ENCODE data around the gene CTSF.
A peak's percentile ranks its signal among the peaks of the same experiment; 100 is the strongest.
"Not testable (repeated sequence)": the region's sequence is repeated elsewhere in the genome, so short reads cannot be mapped to it uniquely, and the experiment has no call there.

Gene CTSF

GRCh38 chr11:66607126-66607834 lies 38.9 kb upstream of the CTSF start:
- DNase-seq (ENCODE audit: low read depth, low spot score) = no peak
- Histone ChIP-seq H3K27ac (no peak overlapping the region), H3K9me3 (ENCODE audit: low read depth, low read length) (no peaks in the 10 kb centered on the region), H3K9ac (ENCODE audit: insufficient read length) (no peak overlapping the region), H3K36me3 (ENCODE audit: insufficient read depth, low read length) (peaks cover 15% of the 10 kb centered on the region; the same call in 1 of the 2 replicates), H3K4me3 (no peak overlapping the region)
- no peak for TF ChIP-seq POLR2AphosphoS5 (IDR thresholded peaks at IDR 0.05; ENCODE audit: borderline replicate concordance, low read depth, low read length)
- no peak for TF ChIP-seq EZH2 (IDR thresholded peaks at IDR 0.05)
- no peak for TF ChIP-seq FOXP2 (optimal IDR thresholded peaks at IDR 0.05; ENCODE audit: control extremely low read depth, extremely low read length, insufficient read depth)

- not testable (repeated sequence) for H3K9me3 ChIP-seq (ENCODE audit: low read depth, low read length); H3K4me3 ChIP-seq; H3K27ac ChIP-seq; H3K9ac ChIP-seq (ENCODE audit: insufficient read length); DNase-seq (ENCODE audit: low read depth, low spot score)
- H3K36me3 ChIP-seq (ENCODE audit: insufficient read depth, low read length) = peaks cover 15% of the 10 kb centered on the region; the same call in 1 of the 2 replicates
Observed at GRCh38 chr11:66606608-66607007, 38.2 kb upstream of the CTSF start.

- H3K36me3 ChIP-seq (ENCODE audit: insufficient read depth, low read length) = peaks cover 23% of the 10 kb centered on the region; the same call in 1 of the 2 replicates
- H3K4me3 ChIP-seq = no peak overlapping the region
- no peak overlapping the region for H3K9ac ChIP-seq (ENCODE audit: insufficient read length)
- no peaks in the 10 kb centered on the region for H3K9me3 ChIP-seq (ENCODE audit: low read depth, low read length)
- no peak for DNase-seq (ENCODE audit: low read depth, low spot score)
- no peak overlapping the region for H3K27ac ChIP-seq
- TF ChIP-seq POLR2AphosphoS5 (IDR thresholded peaks at IDR 0.05; ENCODE audit: borderline replicate concordance, low read depth, low read length) (no peak), FOXP2 (optimal IDR thresholded peaks at IDR 0.05; ENCODE audit: control extremely low read depth, extremely low read length, insufficient read depth) (no peak), EZH2 (IDR thresholded peaks at IDR 0.05) (no peak)
Observed at GRCh38 chr11:66604155-66604554, 35.7 kb upstream of the CTSF start.

GRCh38 chr11:66603072-66603471 lies 34.7 kb upstream of the CTSF start:
- TF ChIP-seq EZH2 (IDR thresholded peaks at IDR 0.05) = no peak
- no peak for TF ChIP-seq POLR2AphosphoS5 (IDR thresholded peaks at IDR 0.05; ENCODE audit: borderline replicate concordance, low read depth, low read length)
- no peak for TF ChIP-seq FOXP2 (optimal IDR thresholded peaks at IDR 0.05; ENCODE audit: control extremely low read depth, extremely low read length, insufficient read depth)
- Histone ChIP-seq H3K27ac (no peak overlapping the region), H3K9ac (ENCODE audit: insufficient read length) (no peak overlapping the region), H3K4me3 (no peak overlapping the region), H3K36me3 (ENCODE audit: insufficient read depth, low read length) (peaks cover 23% of the 10 kb centered on the region; the same call in 1 of the 2 replicates), H3K9me3 (ENCODE audit: low read depth, low read length) (no peaks in the 10 kb centered on the region)
- DNase-seq (ENCODE audit: low read depth, low spot score) = no peak

GRCh38 chr11:66600631-66601233 lies 32.3 kb upstream of the CTSF start:
- H3K9me3 ChIP-seq (ENCODE audit: low read depth, low read length) = no peaks in the 10 kb centered on the region
- TF ChIP-seq POLR2AphosphoS5 (IDR thresholded peaks at IDR 0.05; ENCODE audit: borderline replicate concordance, low read depth, low read length) (no peak), EZH2 (IDR thresholded peaks at IDR 0.05) (no peak), FOXP2 (optimal IDR thresholded peaks at IDR 0.05; ENCODE audit: control extremely low read depth, extremely low read length, insufficient read depth) (no peak)
- H3K36me3 ChIP-seq (ENCODE audit: insufficient read depth, low read length) = peaks cover 22% of the 10 kb centered on the region; the same call in 1 of the 2 replicates
- no peak overlapping the region for H3K9ac ChIP-seq (ENCODE audit: insufficient read length)
- DNase-seq (ENCODE audit: low read depth, low spot score) = no peak
- H3K4me3 ChIP-seq = no peak overlapping the region
- 0 out of 2 replicates have a peak overlapping the region, but pooled peaks have one; percentile 19 for H3K27ac ChIP-seq

- H3K9ac ChIP-seq (ENCODE audit: insufficient read length) = no peak overlapping the region
- no peak for DNase-seq (ENCODE audit: low read depth, low spot score)
- TF ChIP-seq FOXP2 (optimal IDR thresholded peaks at IDR 0.05; ENCODE audit: control extremely low read depth, extremely low read length, insufficient read depth) = no peak
- no peak for TF ChIP-seq POLR2AphosphoS5 (IDR thresholded peaks at IDR 0.05; ENCODE audit: borderline replicate concordance, low read depth, low read length)
- TF ChIP-seq EZH2 (IDR thresholded peaks at IDR 0.05) = no peak
- H3K4me3 ChIP-seq = no peak overlapping the region
- H3K9me3 ChIP-seq (ENCODE audit: low read depth, low read length) = no peaks in the 10 kb centered on the region
- H3K27ac ChIP-seq = 0 out of 2 replicates have a peak overlapping the region, but pooled peaks have one; percentile 19
- H3K36me3 ChIP-seq (ENCODE audit: insufficient read depth, low read length) = peaks cover 17% of the 10 kb centered on the region; the same call in 1 of the 2 replicates
Observed at GRCh38 chr11:66600219-66600618, 31.8 kb upstream of the CTSF start.

GRCh38 chr11:66598993-66599392 lies 30.6 kb upstream of the CTSF start:
- TF ChIP-seq EZH2 (IDR thresholded peaks at IDR 0.05) (no peak), POLR2AphosphoS5 (IDR thresholded peaks at IDR 0.05; ENCODE audit: borderline replicate concordance, low read depth, low read length) (no peak), FOXP2 (optimal IDR thresholded peaks at IDR 0.05; ENCODE audit: control extremely low read depth, extremely low read length, insufficient read depth) (no peak)
- Histone ChIP-seq H3K9ac (ENCODE audit: insufficient read length) (no peak overlapping the region), H3K4me3 (no peak overlapping the region), H3K27ac (no peak overlapping the region), H3K36me3 (ENCODE audit: insufficient read depth, low read length) (peaks cover 8% of the 10 kb centered on the region; the same call in 1 of the 2 replicates), H3K9me3 (ENCODE audit: low read depth, low read length) (no peaks in the 10 kb centered on the region)
- no peak for DNase-seq (ENCODE audit: low read depth, low spot score)

GRCh38 chr11:66595245-66595904 lies 27.0 kb upstream of the CTSF start:
- TF ChIP-seq POLR2AphosphoS5 (IDR thresholded peaks at IDR 0.05; ENCODE audit: borderline replicate concordance, low read depth, low read length) (no peak), FOXP2 (optimal IDR thresholded peaks at IDR 0.05; ENCODE audit: control extremely low read depth, extremely low read length, insufficient read depth) (no peak), EZH2 (IDR thresholded peaks at IDR 0.05) (no peak)
- Histone ChIP-seq H3K36me3 (ENCODE audit: insufficient read depth, low read length) (peaks cover 5% of the 10 kb centered on the region; the same call in 1 of the 2 replicates), H3K27ac (peak overlapping the region; percentile 54; the same call in 1 of the 2 replicates), H3K4me3 (peak overlapping the region; percentile 9; the same call in 1 of the 2 replicates), H3K9me3 (ENCODE audit: low read depth, low read length) (no peaks in the 10 kb centered on the region), H3K9ac (ENCODE audit: insufficient read length) (peak overlapping the region; percentile 32)
- DNase-seq (ENCODE audit: low read depth, low spot score) = no peak
